IPS-18c (cell line): ENCODE data around the gene FAM200C.

Source experiments
- H3K4me3 ChIP-seq: 2 replicates; pipeline ENCODE4 v1.7.0; 2013; ENCODE audit warnings: low read depth, mild to moderate bottlenecking, low read length, moderate library complexity; ENCODE audit not compliant: insufficient read depth
- H3K9me3 ChIP-seq: one replicate; pipeline ENCODE4 v1.6.1; 2013; ENCODE audit warnings: mild to moderate bottlenecking, low read length, moderate library complexity; ENCODE audit not compliant: control insufficient read depth, insufficient read depth

The FAM200C gene

GRCh38 chr5:160356550-160357347, 43.1 kb downstream of the FAM200C start:
- Histone ChIP-seq H3K9me3 (no peaks in the 10 kb centered on the region), H3K4me3 (no peak overlapping the region)

DNA sequence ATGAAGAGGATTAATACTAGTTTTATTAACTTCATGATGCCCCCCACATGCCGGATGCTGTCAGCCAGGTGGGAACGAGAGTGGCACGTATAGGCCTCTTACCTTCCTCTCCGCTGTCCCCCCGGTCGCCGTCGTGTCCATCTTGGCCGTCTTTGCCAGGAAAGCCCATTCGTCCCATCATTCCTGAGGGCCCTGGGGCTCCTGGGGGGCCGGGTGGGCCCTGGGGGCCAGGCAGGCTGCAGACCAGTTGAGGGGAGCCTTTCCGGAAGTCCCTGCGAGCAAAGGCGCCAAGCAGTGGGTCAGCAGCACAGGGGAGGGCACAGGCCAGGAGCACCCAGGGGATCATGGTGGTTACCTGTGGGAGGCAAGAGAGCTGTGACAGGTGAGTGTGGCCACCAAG, 45.2 kb downstream of the FAM200C start:
- Histone ChIP-seq H3K4me3 (no peak overlapping the region), H3K9me3 (no peaks in the 10 kb centered on the region)

- Histone ChIP-seq H3K4me3 (no peak overlapping the region), H3K9me3 (no peaks in the 10 kb centered on the region)
Observed at GRCh38 chr5:160353379-160353778, 46.5 kb downstream of the FAM200C start.

DNA sequence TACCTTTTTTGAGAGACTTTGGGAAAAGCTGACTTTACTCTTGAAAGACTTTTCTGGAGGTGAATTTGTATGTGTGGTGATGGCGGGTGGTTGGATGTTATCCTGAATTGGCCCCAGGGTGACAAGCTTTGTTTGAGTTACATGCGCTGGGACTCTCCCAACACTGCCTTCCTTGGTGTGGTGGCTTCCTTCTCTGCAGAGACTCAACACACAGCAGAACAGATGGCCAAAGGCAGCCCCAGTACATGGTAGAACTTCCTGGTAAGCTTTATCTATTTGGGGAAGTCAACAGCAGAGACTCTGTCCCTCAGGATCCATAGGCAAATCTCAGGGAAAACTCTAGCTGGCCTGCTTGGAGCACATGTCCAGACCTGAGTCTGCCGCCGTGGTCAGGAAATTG, 47.5 kb downstream of the FAM200C start:
- Histone ChIP-seq H3K4me3 (no peak overlapping the region), H3K9me3 (no peaks in the 10 kb centered on the region)

DNA sequence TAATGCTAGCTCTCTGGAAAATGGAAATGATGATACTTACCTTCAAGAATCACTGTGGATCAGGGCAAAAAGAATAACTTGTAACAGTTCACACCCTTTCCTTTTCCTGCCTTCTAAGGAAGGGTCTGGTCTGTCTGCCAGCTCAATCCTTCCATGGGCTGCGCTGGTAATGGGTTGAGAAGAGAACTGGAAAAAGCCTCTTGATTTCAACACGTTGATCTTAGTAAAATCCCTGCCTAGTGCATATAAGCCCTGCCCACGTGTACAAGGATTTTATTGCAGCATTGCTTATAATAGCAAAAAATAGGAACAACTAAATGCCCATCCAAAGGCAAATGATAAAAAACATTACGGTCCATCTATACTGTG, 49.9 kb downstream of the FAM200C start:
- no peaks in the 10 kb centered on the region for H3K9me3 ChIP-seq
- H3K4me3 ChIP-seq = no peak overlapping the region

- H3K9me3 ChIP-seq = no peaks in the 10 kb centered on the region
- no peak overlapping the region for H3K4me3 ChIP-seq
Observed at GRCh38 chr5:160349249-160349934, 50.5 kb downstream of the FAM200C start.

DNA sequence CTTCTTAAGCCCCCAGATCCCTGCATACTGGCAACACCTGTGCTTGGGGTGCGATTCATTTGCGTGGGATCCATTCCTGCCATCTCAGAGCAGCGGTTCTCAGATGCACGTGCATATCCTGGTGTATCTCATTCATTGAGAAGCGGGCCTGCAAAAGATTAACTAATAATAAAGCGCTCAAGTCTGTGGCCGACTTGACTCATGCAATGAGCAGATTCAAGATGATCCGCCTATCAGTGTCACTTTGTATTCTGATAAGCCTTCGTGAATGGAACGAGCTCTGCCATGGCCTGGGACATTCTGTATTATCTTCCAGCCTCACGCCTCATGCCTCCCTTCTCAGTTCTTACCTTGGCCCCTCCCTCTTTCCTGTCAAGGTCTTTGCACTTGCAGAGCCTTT, 51.8 kb downstream of the FAM200C start:
- H3K9me3 ChIP-seq = no peaks in the 10 kb centered on the region
- H3K4me3 ChIP-seq = no peak overlapping the region

DNA sequence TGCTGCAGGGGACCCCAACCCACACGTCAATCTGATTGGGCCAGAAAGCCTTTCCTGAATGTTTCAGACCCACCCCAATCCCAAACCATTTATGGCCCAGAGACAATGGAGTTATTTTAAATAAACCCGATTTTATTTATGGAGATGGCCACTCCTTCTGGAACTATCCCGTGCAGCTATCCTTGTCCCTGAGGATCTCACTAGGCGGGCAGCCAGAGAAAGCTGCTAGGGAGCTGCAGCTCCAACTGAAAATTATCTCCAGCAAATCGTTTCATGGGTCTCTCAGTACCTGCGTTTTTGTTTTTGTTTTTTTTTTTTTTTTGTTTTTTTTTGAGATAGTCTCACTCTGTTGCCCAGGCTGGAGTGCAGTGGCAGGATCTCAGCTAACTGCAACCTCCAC, 52.4 kb downstream of the FAM200C start:
- Histone ChIP-seq H3K4me3 (no peak overlapping the region), H3K9me3 (no peaks in the 10 kb centered on the region)
